ENCODE measurements around the gene C12orf43. TPM values are rescaled to one million over a fixed set of nuclear protein-coding genes. Genes with fewer than 3 reads are reported as not detected.
"Not testable (repeated sequence)": the region's sequence is repeated elsewhere in the genome, so short reads cannot be mapped to it uniquely, and the experiment has no call there.

Gene C12orf43
- total RNA-seq, 1 experiment from 2014 or later = 14.8 TPM

- H3K4me1 ChIP-seq (replicated peaks); H3K27ac ChIP-seq; H3K9me3 ChIP-seq (replicated peaks); H3K4me3 ChIP-seq; H3K27me3 ChIP-seq (replicated peaks); DNase-seq (ENCODE audit: low read depth in 1 of 2, low spot score in 2 of 2); H3K36me3 ChIP-seq: not testable (repeated sequence)
Measured at GRCh38 chr12:121047400-121047799, 31.1 kb upstream of the C12orf43 start.

- Histone ChIP-seq H3K27ac (no peak overlapping the region), H3K9me3 (replicated peaks) (no peaks in the 10 kb centered on the region), H3K4me1 (replicated peaks) (peaks cover 7% of the 10 kb centered on the region), H3K4me3 (no peak overlapping the region), H3K36me3 (no peaks in the 10 kb centered on the region), H3K27me3 (replicated peaks) (no peaks in the 10 kb centered on the region; the same call in 1 of the 2 replicates)
- DNase-seq (ENCODE audit: low read depth in 1 of 2, low spot score in 2 of 2) = no peak
Measured at GRCh38 chr12:121043067-121043466, 26.8 kb upstream of the C12orf43 start.

GRCh38 chr12:121038861-121039668, 22.8 kb upstream of the C12orf43 start, which contains the start of gene OASL:
Gene OASL (minus strand): TSS chr12:121039246. CDS start chr12:121038971, 275 bp downstream.
- DNase-seq (ENCODE audit: low read depth in 1 of 2, low spot score in 2 of 2) = no peak

GRCh38 chr12:121036810-121037326, 20.6 kb upstream of the C12orf43 start:
- Histone ChIP-seq H3K27me3 (replicated peaks) (no peaks in the 10 kb centered on the region), H3K27ac (no peak overlapping the region), H3K9me3 (replicated peaks) (no peaks in the 10 kb centered on the region), H3K36me3 (no peaks in the 10 kb centered on the region), H3K4me1 (replicated peaks) (peaks cover 14% of the 10 kb centered on the region), H3K4me3 (no peak overlapping the region)
- DNase-seq (ENCODE audit: low read depth in 1 of 2, low spot score in 2 of 2) = no peak

More at GRCh38 chr12:121038861-121039668, 22.8 kb upstream of the C12orf43 start, which contains the start of gene OASL:
- Histone ChIP-seq H3K4me3 (peak within 1 kb of the TSS; percentile 13), H3K4me1 (replicated peaks) (peaks cover 13% of the 10 kb centered on the region), H3K27ac (no peak within 1 kb of the TSS), H3K27me3 (replicated peaks) (no peaks in the 10 kb centered on the region), H3K9me3 (replicated peaks) (no peaks in the 10 kb centered on the region), H3K36me3 (no peaks in the 10 kb centered on the region)

- DNase-seq (ENCODE audit: low read depth in 1 of 2, low spot score in 2 of 2) = no peak
- no peak overlapping the region for H3K27ac ChIP-seq
Measured at GRCh38 chr12:121034616-121035305, 18.5 kb upstream of the C12orf43 start.

GRCh38 chr12:121033625-121034349, 17.5 kb upstream of the C12orf43 start:
- no peak overlapping the region for H3K4me3 ChIP-seq
- no peak overlapping the region for H3K27ac ChIP-seq
- no peak for DNase-seq (ENCODE audit: low read depth in 1 of 2, low spot score in 2 of 2)
- H3K27me3 ChIP-seq (replicated peaks) = no peaks in the 10 kb centered on the region
- no peaks in the 10 kb centered on the region for H3K9me3 ChIP-seq (replicated peaks)
- no peaks in the 10 kb centered on the region for H3K36me3 ChIP-seq
- peaks cover 10% of the 10 kb centered on the region for H3K4me1 ChIP-seq (replicated peaks)

More at GRCh38 chr12:121034616-121035305, 18.5 kb upstream of the C12orf43 start:
- H3K36me3 ChIP-seq = no peaks in the 10 kb centered on the region
- no peaks in the 10 kb centered on the region for H3K9me3 ChIP-seq (replicated peaks)
- no peak overlapping the region for H3K4me3 ChIP-seq
- peaks cover 14% of the 10 kb centered on the region for H3K4me1 ChIP-seq (replicated peaks)
- no peaks in the 10 kb centered on the region for H3K27me3 ChIP-seq (replicated peaks)

GRCh38 chr12:121030576-121031212, 14.4 kb upstream of the C12orf43 start:
- Histone ChIP-seq H3K4me3 (no peak overlapping the region), H3K27me3 (replicated peaks) (no peaks in the 10 kb centered on the region), H3K36me3 (no peaks in the 10 kb centered on the region), H3K9me3 (replicated peaks) (no peaks in the 10 kb centered on the region), H3K4me1 (replicated peaks) (peaks cover 7% of the 10 kb centered on the region), H3K27ac (no peak overlapping the region)
- DNase-seq (ENCODE audit: low read depth in 1 of 2, low spot score in 2 of 2) = no peak

- Histone ChIP-seq H3K27me3 (replicated peaks) (no peaks in the 10 kb centered on the region), H3K27ac (no peak overlapping the region), H3K4me3 (no peak overlapping the region), H3K9me3 (replicated peaks) (no peaks in the 10 kb centered on the region), H3K36me3 (no peaks in the 10 kb centered on the region), H3K4me1 (replicated peaks) (no peaks in the 10 kb centered on the region)
- no peak for DNase-seq (ENCODE audit: low read depth in 1 of 2, low spot score in 2 of 2)
Measured at GRCh38 chr12:121026274-121027045, 10.2 kb upstream of the C12orf43 start.

- no peak overlapping the region for H3K27ac ChIP-seq
- no peaks in the 10 kb centered on the region for H3K27me3 ChIP-seq (replicated peaks)
- H3K4me1 ChIP-seq (replicated peaks) = no peaks in the 10 kb centered on the region
- no peaks in the 10 kb centered on the region for H3K9me3 ChIP-seq (replicated peaks)
- no peak overlapping the region for H3K4me3 ChIP-seq
- no peak for DNase-seq (ENCODE audit: low read depth in 1 of 2, low spot score in 2 of 2)
- no peaks in the 10 kb centered on the region for H3K36me3 ChIP-seq
Measured at GRCh38 chr12:121025442-121026226, 9.3 kb upstream of the C12orf43 start.

- Histone ChIP-seq H3K9me3 (replicated peaks) (no peaks in the 10 kb centered on the region), H3K36me3 (no peaks in the 10 kb centered on the region), H3K4me3 (no peak overlapping the region), H3K4me1 (replicated peaks) (no peaks in the 10 kb centered on the region), H3K27me3 (replicated peaks) (no peaks in the 10 kb centered on the region), H3K27ac (no peak overlapping the region)
- no peak for DNase-seq (ENCODE audit: low read depth in 1 of 2, low spot score in 2 of 2)
Measured at GRCh38 chr12:121023799-121024198, 7.5 kb upstream of the C12orf43 start.

GRCh38 chr12:121022713-121023112, 6.4 kb upstream of the C12orf43 start:
- Histone ChIP-seq H3K4me1 (replicated peaks) (no peaks in the 10 kb centered on the region), H3K4me3 (no peak overlapping the region), H3K27ac (no peak overlapping the region), H3K27me3 (replicated peaks) (no peaks in the 10 kb centered on the region), H3K9me3 (replicated peaks) (no peaks in the 10 kb centered on the region), H3K36me3 (no peaks in the 10 kb centered on the region)
- no peak for DNase-seq (ENCODE audit: low read depth in 1 of 2, low spot score in 2 of 2)

GRCh38 chr12:121021754-121022153, 5.5 kb upstream of the C12orf43 start:
- H3K27me3 ChIP-seq (replicated peaks) = no peaks in the 10 kb centered on the region
- no peaks in the 10 kb centered on the region for H3K36me3 ChIP-seq
- no peaks in the 10 kb centered on the region for H3K9me3 ChIP-seq (replicated peaks)
- H3K4me1 ChIP-seq (replicated peaks) = no peaks in the 10 kb centered on the region
- DNase-seq (ENCODE audit: low read depth in 1 of 2, low spot score in 2 of 2) = no peak
- no peak overlapping the region for H3K4me3 ChIP-seq
- no peak overlapping the region for H3K27ac ChIP-seq

All from SJSA1 (cell line).